Activated CD4-positive, alpha-beta T cell treated with anti-CD3 and anti-CD28 coated beads, Interleukin-2, amount 50 U/mL, for 16 hours (primary cell): ENCODE data around the gene FAM187B.

Source experiments
- DNase-seq: peaks from one replicate; pipeline ENCODE4 v3.0.0-alpha.2; 2020

The FAM187B gene

GRCh38 chr19:35228177-35228930 lies at the start of gene FAM187B:
TSS of gene FAM187B (minus strand) at chr19:35228739. CDS start at chr19:35228680, 59 bp downstream.
- DNase-seq, result no peak

- no peak for DNase-seq
Measured at GRCh38 chr19:35276706-35277281, 48.3 kb upstream of the FAM187B start.

GRCh38 chr19:35274323-35274722 lies 45.8 kb upstream of the FAM187B start:
- DNase-seq, result no peak

GRCh38 chr19:35273686-35274259 lies 45.2 kb upstream of the FAM187B start:
- DNase-seq, result no peak

GRCh38 chr19:35272954-35273649 lies 44.6 kb upstream of the FAM187B start:
- DNase-seq, result no peak

- DNase-seq, result no peak
Measured at GRCh38 chr19:35272122-35272719, 43.7 kb upstream of the FAM187B start.

- DNase-seq, result no peak
Measured at GRCh38 chr19:35271546-35271945, 43.0 kb upstream of the FAM187B start.

GRCh38 chr19:35270381-35270811 lies 41.9 kb upstream of the FAM187B start:
- DNase-seq, result no peak

GRCh38 chr19:35269438-35270117 lies 41.0 kb upstream of the FAM187B start:
- peak; percentile 77 for DNase-seq

GRCh38 chr19:35268536-35269437 lies 40.2 kb upstream of the FAM187B start, which contains the start of gene USF2:
TSS of gene USF2 (plus strand) at chr19:35268962. CDS start at chr19:35269102, 140 bp downstream.
- peak; percentile 66 for DNase-seq

- DNase-seq, result peak; percentile 71
Measured at GRCh38 chr19:35267818-35268535, 39.4 kb upstream of the FAM187B start.

GRCh38 chr19:35267353-35267817 lies 38.8 kb upstream of the FAM187B start:
- DNase-seq, result peak; percentile 39

- DNase-seq, result no peak
Measured at GRCh38 chr19:35266520-35267352, 38.2 kb upstream of the FAM187B start.

GRCh38 chr19:35265900-35266519 lies 37.5 kb upstream of the FAM187B start:
- no peak for DNase-seq

GRCh38 chr19:35265126-35265899 lies 36.8 kb upstream of the FAM187B start:
- no peak for DNase-seq

- DNase-seq, result no peak
Measured at GRCh38 chr19:35264268-35265125, 36.0 kb upstream of the FAM187B start.

- DNase-seq, result no peak
Measured at GRCh38 chr19:35262101-35262761, 33.7 kb upstream of the FAM187B start.
